22Rv1 (cell line): ENCODE measurements around the gene AGBL1.

Experiments
- ZFX ChIP-seq: fragments of 450-650 bp; IDR thresholded peaks from 2 replicates; pipeline ENCODE4 v1.6.1; 2017; ENCODE audit warnings: antibody characterized with exemption, borderline replicate concordance
- TF ChIP-seq, protein P1 (sequence below): fragments of 450-650 bp; IDR thresholded peaks from 2 replicates; pipeline ENCODE4 v1.5.1; 2017; ENCODE audit warnings: mild to moderate bottlenecking

DNA sequence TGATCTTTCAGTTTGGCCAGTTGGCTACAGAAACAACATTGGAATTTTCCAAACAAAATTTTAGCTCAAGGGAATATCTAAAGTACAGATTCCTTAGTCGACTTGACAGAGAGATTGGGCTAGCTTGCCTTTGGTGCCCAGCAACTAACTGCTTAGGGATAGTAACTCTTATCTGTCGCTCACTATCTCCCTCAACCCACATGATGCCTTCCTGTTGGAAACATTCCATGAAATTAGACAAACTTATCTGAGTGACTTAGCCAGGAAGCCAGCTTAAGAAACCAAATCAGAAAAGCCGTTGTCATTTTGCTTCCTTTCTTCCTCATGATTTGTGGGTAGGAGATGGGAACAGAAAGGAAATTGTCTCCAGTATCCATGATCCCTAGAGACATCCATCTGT is 791.2 kb downstream of the AGBL1 start:
- TF ChIP-seq, protein P1, sequence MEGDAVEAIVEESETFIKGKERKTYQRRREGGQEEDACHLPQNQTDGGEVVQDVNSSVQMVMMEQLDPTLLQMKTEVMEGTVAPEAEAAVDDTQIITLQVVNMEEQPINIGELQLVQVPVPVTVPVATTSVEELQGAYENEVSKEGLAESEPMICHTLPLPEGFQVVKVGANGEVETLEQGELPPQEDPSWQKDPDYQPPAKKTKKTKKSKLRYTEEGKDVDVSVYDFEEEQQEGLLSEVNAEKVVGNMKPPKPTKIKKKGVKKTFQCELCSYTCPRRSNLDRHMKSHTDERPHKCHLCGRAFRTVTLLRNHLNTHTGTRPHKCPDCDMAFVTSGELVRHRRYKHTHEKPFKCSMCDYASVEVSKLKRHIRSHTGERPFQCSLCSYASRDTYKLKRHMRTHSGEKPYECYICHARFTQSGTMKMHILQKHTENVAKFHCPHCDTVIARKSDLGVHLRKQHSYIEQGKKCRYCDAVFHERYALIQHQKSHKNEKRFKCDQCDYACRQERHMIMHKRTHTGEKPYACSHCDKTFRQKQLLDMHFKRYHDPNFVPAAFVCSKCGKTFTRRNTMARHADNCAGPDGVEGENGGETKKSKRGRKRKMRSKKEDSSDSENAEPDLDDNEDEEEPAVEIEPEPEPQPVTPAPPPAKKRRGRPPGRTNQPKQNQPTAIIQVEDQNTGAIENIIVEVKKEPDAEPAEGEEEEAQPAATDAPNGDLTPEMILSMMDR, result no peak
- TF ChIP-seq ZFX, result no peak
